OCI-LY1 (cell line): Measurements from ENCODE around the gene DCAKD.

Experiments
- H2AFZ ChIP-seq: fragments of 200-600 bp; sonication (generic), shearing (Covaris generic); 2 replicates; pipeline ENCODE4 v1.6.0; 2014; ENCODE audit warnings: antibody characterized with exemption, mild to moderate bottlenecking, low read length
- H3F3A ChIP-seq: fragments of 200-600 bp; sonication (generic), shearing (Covaris generic); 2 replicates; pipeline ENCODE4 v1.6.0; 2014; ENCODE audit warnings: mild to moderate bottlenecking, antibody characterized with exemption, low read length, moderate library complexity; ENCODE audit not compliant: insufficient read depth
- H3K27ac ChIP-seq: fragments of 200-600 bp; sonication (generic); 2 replicates; pipeline ENCODE4 v1.5.1; 2014; ENCODE audit warnings: low read length, mixed run types, mild to moderate bottlenecking, low read depth; ENCODE audit not compliant: poor library complexity, severe bottlenecking
- H3K27me3 ChIP-seq: fragments of 200-600 bp; sonication (generic); 2 replicates; pipeline ENCODE4 v1.6.0; 2014; ENCODE audit warnings: antibody characterized with exemption, mild to moderate bottlenecking, low read length, moderate library complexity; ENCODE audit not compliant: insufficient read depth
- H3K36me3 ChIP-seq: fragments of 200-600 bp; sonication (generic); 2 replicates; pipeline ENCODE4 v1.6.1; 2014; ENCODE audit warnings: mild to moderate bottlenecking, antibody characterized with exemption, low read length, moderate library complexity, mixed read lengths; ENCODE audit not compliant: insufficient read depth
- H3K4me1 ChIP-seq: fragments of 200-600 bp; sonication (generic); 2 replicates; pipeline ENCODE4 v1.5.1; 2014; ENCODE audit warnings: mild to moderate bottlenecking, low read length, moderate library complexity; ENCODE audit not compliant: insufficient read depth, severe bottlenecking
- H3K4me2 ChIP-seq: fragments of 200-600 bp; sonication (generic), shearing (Covaris generic); 2 replicates; pipeline ENCODE4 v1.6.1; 2014; ENCODE audit warnings: low read length
- H3K4me3 ChIP-seq: fragments of 200-600 bp; sonication (generic); 2 replicates; pipeline ENCODE4 v1.5.1; 2014; ENCODE audit warnings: low read length, low read depth, mild to moderate bottlenecking, mixed read lengths; ENCODE audit not compliant: poor library complexity, severe bottlenecking
- H3K79me2 ChIP-seq: fragments of 200-600 bp; shearing (Covaris generic); 2 replicates; pipeline ENCODE4 v1.6.1; 2016; ENCODE audit warnings: mixed run types, low read length, mixed read lengths; ENCODE audit not compliant: insufficient read depth
- H3K9ac ChIP-seq: fragments of 200-600 bp; sonication (generic), shearing (Covaris generic); 2 replicates; pipeline ENCODE4 v1.6.1; 2014; ENCODE audit warnings: mild to moderate bottlenecking, low read length, mixed read lengths
- H3K9me2 ChIP-seq: fragments of 200-600 bp; sonication (generic), shearing (Covaris generic); 2 replicates; pipeline ENCODE4 v1.6.1; 2014; ENCODE audit warnings: low read depth, mild to moderate bottlenecking, low read length, mixed read lengths
- H3K9me3 ChIP-seq: fragments of 200-600 bp; shearing (Covaris generic); 2 replicates; pipeline ENCODE4 v1.6.1; 2014; ENCODE audit warnings: low read length, mixed read lengths
- H4K20me1 ChIP-seq: fragments of 200-600 bp; sonication (generic), shearing (Covaris generic); 2 replicates; pipeline ENCODE4 v1.6.0; 2016; ENCODE audit warnings: mild to moderate bottlenecking, low read length; ENCODE audit not compliant: insufficient read depth
- EZH2 ChIP-seq: fragments of 200-600 bp; sonication (generic), shearing (Covaris generic); IDR thresholded peaks from 2 replicates; pipeline ENCODE4 v1.8.0; 2017; ENCODE audit warnings: borderline replicate concordance, mixed run types, mild to moderate bottlenecking, antibody characterized with exemption, low read length, moderate library complexity, mixed read lengths
- TF ChIP-seq, protein P1 (sequence below): fragments of 200-600 bp; sonication (generic), shearing (Covaris generic); IDR thresholded peaks from 2 replicates; pipeline ENCODE4 v1.5.1; 2017; ENCODE audit warnings: mild to moderate bottlenecking, antibody characterized with exemption, low read length, moderate library complexity, mixed read lengths

DCAKD gene

DNA sequence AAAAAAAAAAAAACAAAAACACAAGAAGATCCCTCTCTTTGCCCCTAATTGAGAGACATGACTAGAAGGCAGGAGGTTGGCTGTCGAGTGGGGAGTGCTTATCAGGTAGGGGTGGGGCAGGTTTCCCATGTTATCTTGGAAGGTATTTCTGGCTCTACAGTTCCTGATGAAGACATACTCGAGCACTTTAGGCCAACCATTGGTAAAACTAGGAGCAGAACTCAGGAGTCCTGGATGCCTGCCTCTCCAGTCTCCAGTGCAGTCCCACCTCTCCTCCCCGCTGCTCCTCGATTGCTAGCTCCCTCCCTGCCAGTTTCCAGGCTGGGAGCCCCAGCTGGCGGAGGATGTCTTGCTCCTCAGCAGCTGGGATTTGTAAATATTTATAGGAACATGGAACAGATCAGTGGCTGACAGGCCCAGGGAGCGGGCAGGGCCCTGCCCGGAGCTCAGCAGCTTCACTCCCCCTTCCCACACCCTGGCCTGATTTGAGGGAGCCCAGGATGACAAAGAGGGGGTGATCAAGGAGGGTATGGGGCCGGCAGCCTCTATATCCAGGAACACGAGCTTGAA lies 71.9 kb downstream of the DCAKD start:
- H3K27ac ChIP-seq, result no peak overlapping the region
- no peak overlapping the region for H3K9ac ChIP-seq
- H3K9me2 ChIP-seq, result no peaks in the 10 kb centered on the region
- H3K27me3 ChIP-seq, result peaks cover 21% of the 10 kb centered on the region
- H4K20me1 ChIP-seq, result no peaks in the 10 kb centered on the region
- no peak overlapping the region for H3K4me3 ChIP-seq
- H2AFZ ChIP-seq, result no peak overlapping the region
- H3K9me3 ChIP-seq, result no peaks in the 10 kb centered on the region
- TF ChIP-seq EZH2, result no peak
- TF ChIP-seq, protein P1, sequence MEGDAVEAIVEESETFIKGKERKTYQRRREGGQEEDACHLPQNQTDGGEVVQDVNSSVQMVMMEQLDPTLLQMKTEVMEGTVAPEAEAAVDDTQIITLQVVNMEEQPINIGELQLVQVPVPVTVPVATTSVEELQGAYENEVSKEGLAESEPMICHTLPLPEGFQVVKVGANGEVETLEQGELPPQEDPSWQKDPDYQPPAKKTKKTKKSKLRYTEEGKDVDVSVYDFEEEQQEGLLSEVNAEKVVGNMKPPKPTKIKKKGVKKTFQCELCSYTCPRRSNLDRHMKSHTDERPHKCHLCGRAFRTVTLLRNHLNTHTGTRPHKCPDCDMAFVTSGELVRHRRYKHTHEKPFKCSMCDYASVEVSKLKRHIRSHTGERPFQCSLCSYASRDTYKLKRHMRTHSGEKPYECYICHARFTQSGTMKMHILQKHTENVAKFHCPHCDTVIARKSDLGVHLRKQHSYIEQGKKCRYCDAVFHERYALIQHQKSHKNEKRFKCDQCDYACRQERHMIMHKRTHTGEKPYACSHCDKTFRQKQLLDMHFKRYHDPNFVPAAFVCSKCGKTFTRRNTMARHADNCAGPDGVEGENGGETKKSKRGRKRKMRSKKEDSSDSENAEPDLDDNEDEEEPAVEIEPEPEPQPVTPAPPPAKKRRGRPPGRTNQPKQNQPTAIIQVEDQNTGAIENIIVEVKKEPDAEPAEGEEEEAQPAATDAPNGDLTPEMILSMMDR, result no peak
- H3K4me2 ChIP-seq, result no peak overlapping the region
- no peaks in the 10 kb centered on the region for H3F3A ChIP-seq
- H3K36me3 ChIP-seq, result no peaks in the 10 kb centered on the region
- no peaks in the 10 kb centered on the region for H3K4me1 ChIP-seq
- H3K79me2 ChIP-seq, result no peaks in the 10 kb centered on the region

DNA sequence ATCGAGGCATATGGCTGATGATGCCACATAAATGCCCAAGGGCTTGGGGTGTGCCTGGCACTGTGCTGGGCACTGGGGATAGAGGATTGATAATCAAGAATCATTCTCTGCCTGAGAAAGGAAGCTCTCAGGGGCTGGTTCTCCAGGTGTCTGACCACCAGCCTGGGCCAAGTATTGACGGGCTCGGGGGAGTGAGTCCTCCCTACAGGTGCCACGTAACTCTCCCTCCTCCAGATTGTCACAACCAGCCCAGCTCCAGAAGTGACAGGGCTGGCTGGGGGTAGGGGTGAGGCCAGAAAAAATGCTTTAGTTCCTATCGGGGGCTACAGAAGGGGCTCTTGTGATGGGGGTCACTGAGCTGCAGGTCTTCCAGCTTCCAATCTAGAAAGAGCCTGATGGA lies 72.6 kb downstream of the DCAKD start:
- Histone ChIP-seq H3K4me1 (no peaks in the 10 kb centered on the region), H2AFZ (no peak overlapping the region), H3K9ac (no peak overlapping the region), H3K9me2 (no peaks in the 10 kb centered on the region), H4K20me1 (no peaks in the 10 kb centered on the region), H3K36me3 (no peaks in the 10 kb centered on the region), H3F3A (no peaks in the 10 kb centered on the region), H3K27me3 (peaks cover 21% of the 10 kb centered on the region), H3K9me3 (no peaks in the 10 kb centered on the region), H3K4me3 (no peak overlapping the region), H3K79me2 (no peaks in the 10 kb centered on the region), H3K4me2 (no peak overlapping the region), H3K27ac (no peak overlapping the region)
- no peak for TF ChIP-seq EZH2
- TF ChIP-seq, protein P1, result no peak

DNA sequence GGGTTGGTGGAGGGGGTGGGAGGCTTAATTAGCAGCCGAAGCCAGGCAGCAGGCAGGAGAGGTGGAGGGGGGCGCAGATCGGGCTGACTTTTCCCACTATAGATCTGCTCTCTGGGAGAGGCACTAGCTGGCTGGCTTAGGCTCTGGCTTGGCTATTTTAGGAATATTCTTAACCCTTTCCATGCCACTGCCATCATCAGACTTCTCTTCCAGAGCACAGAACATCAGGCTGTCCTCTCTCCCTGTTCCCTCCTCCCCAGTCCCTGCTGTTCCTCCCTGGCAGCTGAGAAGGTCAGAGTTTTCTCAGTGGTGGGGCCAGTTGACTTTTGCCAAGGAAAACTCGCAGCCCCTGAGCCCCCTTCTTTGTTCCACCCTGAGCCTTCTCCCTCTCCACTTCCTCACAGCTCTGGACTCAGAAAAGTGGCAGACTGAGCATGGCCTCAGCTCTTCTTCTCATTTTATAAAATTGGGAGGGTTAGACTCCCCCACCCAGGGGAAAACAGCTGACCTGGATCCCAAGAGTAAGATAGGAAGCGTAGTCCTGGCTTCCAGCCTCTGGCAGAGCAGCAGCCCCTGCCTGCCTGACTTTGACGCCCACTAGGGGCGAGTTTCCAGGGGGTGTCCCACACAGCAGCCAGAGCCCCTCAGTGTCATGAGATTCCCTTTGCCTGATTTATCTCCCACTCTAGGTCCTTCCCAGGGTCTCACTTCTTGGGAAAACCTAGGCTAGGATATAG lies 73.5 kb downstream of the DCAKD start:
- H3K9me2 ChIP-seq, result no peaks in the 10 kb centered on the region
- TF ChIP-seq EZH2, result no peak
- TF ChIP-seq, protein P1, result no peak; the same call in 1 of the 2 replicates
- no peak overlapping the region for H3K4me2 ChIP-seq
- H3K36me3 ChIP-seq, result no peaks in the 10 kb centered on the region
- peaks cover 21% of the 10 kb centered on the region for H3K27me3 ChIP-seq
- no peaks in the 10 kb centered on the region for H3K9me3 ChIP-seq
- no peak overlapping the region for H3K27ac ChIP-seq
- no peaks in the 10 kb centered on the region for H3F3A ChIP-seq
- H4K20me1 ChIP-seq, result no peaks in the 10 kb centered on the region
- no peaks in the 10 kb centered on the region for H3K4me1 ChIP-seq
- H3K79me2 ChIP-seq, result no peaks in the 10 kb centered on the region
- H3K9ac ChIP-seq, result no peak overlapping the region
- no peak overlapping the region for H3K4me3 ChIP-seq
- H2AFZ ChIP-seq, result no peak overlapping the region
